ENCODE measurements around the gene DMAC1. TPM values are rescaled to one million over a fixed set of nuclear protein-coding genes. Genes with fewer than 3 reads are reported as not detected.

Gene DMAC1
- total and polyA plus RNA-seq, 2 donors from 2014 or later, result 54.9 to 159 TPM

DNA sequence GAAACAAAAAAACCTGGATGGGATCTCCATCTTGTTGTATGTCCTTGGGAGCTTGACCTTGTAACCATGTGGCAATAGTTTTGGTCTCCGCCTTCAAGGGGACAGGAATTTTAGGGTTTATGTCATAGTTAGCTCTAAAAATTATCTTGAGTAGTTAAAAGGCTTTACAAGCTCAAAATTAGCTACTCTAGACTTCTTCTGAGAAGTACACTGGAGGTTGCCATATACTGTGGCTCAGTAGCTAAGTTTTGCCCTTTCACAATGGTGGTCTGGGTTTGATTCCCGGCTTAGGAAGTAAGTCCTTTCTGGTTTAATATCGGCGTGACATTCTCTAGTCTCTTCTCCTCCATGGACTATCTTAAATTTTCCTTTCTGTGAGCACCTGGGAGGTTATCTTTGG, 48.9 kb upstream of the DMAC1 start:
- H3K36me3 ChIP-seq (ENCODE audit: control insufficient read depth in 2 of 3, insufficient read depth in 3 of 3, low read length in 3 of 3), result no peaks in the 10 kb centered on the region
- no peak overlapping the region for H3K4me3 ChIP-seq (ENCODE audit: low read length in 3 of 3)
- no peaks in the 10 kb centered on the region for H3K4me1 ChIP-seq (ENCODE audit: control insufficient read depth in 2 of 3, insufficient read depth in 2 of 3, low read depth in 1 of 3, low read length in 3 of 3)
- DNase-seq, result no peak
- no peaks in the 10 kb centered on the region for H3K27me3 ChIP-seq (ENCODE audit: control insufficient read depth, insufficient read depth, low read length)
- no peak overlapping the region for H3K9ac ChIP-seq (ENCODE audit: low read length in 3 of 3)
- FAIRE-seq, result no peak
- TF ChIP-seq, protein P1, sequence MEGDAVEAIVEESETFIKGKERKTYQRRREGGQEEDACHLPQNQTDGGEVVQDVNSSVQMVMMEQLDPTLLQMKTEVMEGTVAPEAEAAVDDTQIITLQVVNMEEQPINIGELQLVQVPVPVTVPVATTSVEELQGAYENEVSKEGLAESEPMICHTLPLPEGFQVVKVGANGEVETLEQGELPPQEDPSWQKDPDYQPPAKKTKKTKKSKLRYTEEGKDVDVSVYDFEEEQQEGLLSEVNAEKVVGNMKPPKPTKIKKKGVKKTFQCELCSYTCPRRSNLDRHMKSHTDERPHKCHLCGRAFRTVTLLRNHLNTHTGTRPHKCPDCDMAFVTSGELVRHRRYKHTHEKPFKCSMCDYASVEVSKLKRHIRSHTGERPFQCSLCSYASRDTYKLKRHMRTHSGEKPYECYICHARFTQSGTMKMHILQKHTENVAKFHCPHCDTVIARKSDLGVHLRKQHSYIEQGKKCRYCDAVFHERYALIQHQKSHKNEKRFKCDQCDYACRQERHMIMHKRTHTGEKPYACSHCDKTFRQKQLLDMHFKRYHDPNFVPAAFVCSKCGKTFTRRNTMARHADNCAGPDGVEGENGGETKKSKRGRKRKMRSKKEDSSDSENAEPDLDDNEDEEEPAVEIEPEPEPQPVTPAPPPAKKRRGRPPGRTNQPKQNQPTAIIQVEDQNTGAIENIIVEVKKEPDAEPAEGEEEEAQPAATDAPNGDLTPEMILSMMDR (IDR thresholded peaks at IDR 0.05; ENCODE audit: borderline replicate concordance, extremely low read depth, insufficient read depth), result no peak
- no peaks in the 10 kb centered on the region for H3K9me3 ChIP-seq (ENCODE audit: control insufficient read depth in 2 of 3, insufficient read depth in 1 of 3, low read length in 3 of 3)
- no peak overlapping the region for H3K27ac ChIP-seq (ENCODE audit: low read depth in 2 of 2, low read length in 2 of 2)
- intact Hi-C loops (cut with DNase I), result no loop called here

DNA sequence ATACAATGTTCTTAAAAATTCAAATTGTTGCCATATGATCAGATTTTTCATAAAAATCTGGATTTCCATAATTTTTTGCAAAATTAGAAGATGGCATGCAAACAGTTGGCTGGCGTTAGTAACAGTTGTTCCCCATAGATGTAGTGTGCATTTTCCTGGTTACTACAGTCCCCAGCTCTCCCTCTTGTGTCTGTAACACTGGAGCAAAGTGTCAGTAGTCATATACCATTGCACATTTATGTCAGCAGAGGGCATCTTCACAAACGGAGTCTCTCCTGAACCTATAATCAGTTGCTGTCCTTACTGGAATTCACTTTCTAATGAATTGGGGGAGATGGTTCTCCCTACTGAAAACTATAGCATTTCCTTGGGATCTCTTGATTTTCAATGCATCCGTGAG, 44.7 kb upstream of the DMAC1 start:
- no peak for FAIRE-seq
- Histone ChIP-seq H3K9ac (ENCODE audit: low read length in 3 of 3) (no peak overlapping the region), H3K4me3 (ENCODE audit: low read length in 3 of 3) (no peak overlapping the region), H3K27me3 (ENCODE audit: control insufficient read depth, insufficient read depth, low read length) (no peaks in the 10 kb centered on the region), H3K4me1 (ENCODE audit: control insufficient read depth in 2 of 3, insufficient read depth in 2 of 3, low read depth in 1 of 3, low read length in 3 of 3) (no peaks in the 10 kb centered on the region), H3K27ac (ENCODE audit: low read depth in 2 of 2, low read length in 2 of 2) (no peak overlapping the region), H3K36me3 (ENCODE audit: control insufficient read depth in 2 of 3, insufficient read depth in 3 of 3, low read length in 3 of 3) (no peaks in the 10 kb centered on the region), H3K9me3 (ENCODE audit: control insufficient read depth in 2 of 3, insufficient read depth in 1 of 3, low read length in 3 of 3) (no peaks in the 10 kb centered on the region)
- TF ChIP-seq, protein P1 (IDR thresholded peaks at IDR 0.05; ENCODE audit: borderline replicate concordance, extremely low read depth, insufficient read depth), result no peak
- peak in 2 of 5 donors; percentile 8 to 28 for DNase-seq
- intact Hi-C loops (cut with DNase I), result no loop called here

DNA sequence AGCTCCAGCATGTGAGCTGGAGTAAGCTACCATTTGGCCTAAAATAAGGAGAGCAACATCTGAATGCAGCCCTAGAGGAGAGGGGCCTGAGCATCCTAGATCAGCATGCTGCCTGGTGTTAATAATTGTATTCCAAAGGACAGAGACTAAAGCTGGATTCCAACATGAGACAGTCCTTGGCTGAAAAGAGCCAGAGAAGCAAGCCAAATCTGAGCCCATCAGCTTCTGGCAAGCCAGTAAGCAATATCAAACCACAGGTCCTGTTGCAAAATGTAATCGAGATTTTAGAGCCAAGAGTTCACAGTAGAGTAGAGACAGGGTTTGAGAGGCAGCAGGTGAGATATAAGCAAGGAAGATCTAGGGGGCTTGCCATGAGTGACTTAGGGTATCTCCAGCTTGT, 42.3 kb upstream of the DMAC1 start:
- H3K4me1 ChIP-seq (ENCODE audit: control insufficient read depth in 2 of 3, insufficient read depth in 2 of 3, low read depth in 1 of 3, low read length in 3 of 3), result no peaks in the 10 kb centered on the region
- H3K36me3 ChIP-seq (ENCODE audit: control insufficient read depth in 2 of 3, insufficient read depth in 3 of 3, low read length in 3 of 3), result no peaks in the 10 kb centered on the region
- no peak for FAIRE-seq
- TF ChIP-seq, protein P1 (IDR thresholded peaks at IDR 0.05; ENCODE audit: borderline replicate concordance, extremely low read depth, insufficient read depth), result no peak
- DNase-seq, result no peak
- H3K27ac ChIP-seq (ENCODE audit: low read depth in 2 of 2, low read length in 2 of 2), result no peak overlapping the region
- no peaks in the 10 kb centered on the region for H3K9me3 ChIP-seq (ENCODE audit: control insufficient read depth in 2 of 3, insufficient read depth in 1 of 3, low read length in 3 of 3)
- intact Hi-C loops (cut with DNase I), result no loop called here
- no peak overlapping the region for H3K4me3 ChIP-seq (ENCODE audit: low read length in 3 of 3)
- H3K9ac ChIP-seq (ENCODE audit: low read length in 3 of 3), result no peak overlapping the region
- H3K27me3 ChIP-seq (ENCODE audit: control insufficient read depth, insufficient read depth, low read length), result no peaks in the 10 kb centered on the region

DNA sequence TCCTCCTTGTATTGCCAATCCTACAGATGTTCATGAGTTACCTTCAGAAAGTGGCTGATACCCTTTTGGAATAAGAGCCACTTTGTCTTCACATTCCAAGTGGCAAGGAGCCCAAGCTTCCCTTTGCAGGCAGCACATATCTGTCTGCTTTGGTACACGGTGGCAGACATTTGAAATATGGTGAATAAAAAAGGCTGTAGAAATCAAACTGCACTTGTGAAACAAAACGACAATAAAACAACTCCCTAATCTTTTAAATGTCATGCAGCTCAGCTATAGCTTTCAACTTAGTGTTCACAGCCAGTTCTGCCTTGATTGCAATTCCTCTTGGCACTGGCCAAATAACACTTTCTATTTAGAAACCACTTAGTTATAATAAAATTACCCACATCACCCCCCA, 35.0 kb upstream of the DMAC1 start:
- Histone ChIP-seq H3K9me3 (ENCODE audit: control insufficient read depth in 2 of 3, insufficient read depth in 1 of 3, low read length in 3 of 3) (no peaks in the 10 kb centered on the region), H3K4me3 (ENCODE audit: low read length in 3 of 3) (no peak overlapping the region), H3K9ac (ENCODE audit: low read length in 3 of 3) (no peak overlapping the region), H3K4me1 (ENCODE audit: control insufficient read depth in 2 of 3, insufficient read depth in 2 of 3, low read depth in 1 of 3, low read length in 3 of 3) (no peaks in the 10 kb centered on the region), H3K36me3 (ENCODE audit: control insufficient read depth in 2 of 3, insufficient read depth in 3 of 3, low read length in 3 of 3) (no peaks in the 10 kb centered on the region), H3K27me3 (ENCODE audit: control insufficient read depth, insufficient read depth, low read length) (no peaks in the 10 kb centered on the region), H3K27ac (ENCODE audit: low read depth in 2 of 2, low read length in 2 of 2) (no peak overlapping the region)
- intact Hi-C loops (cut with DNase I), result no loop called here
- TF ChIP-seq, protein P1 (IDR thresholded peaks at IDR 0.05; ENCODE audit: borderline replicate concordance, extremely low read depth, insufficient read depth), result no peak
- FAIRE-seq, result no peak
- DNase-seq, result no peak
